Measurements from ENCODE around the gene BMS1.

GRCh38 chr10:42836096-42836495, 53.5 kb downstream of the BMS1 start:
- TF ChIP-seq CTCF (IDR thresholded peaks at IDR 0.05) (no peak), POLR2A (IDR thresholded peaks at IDR 0.05) (no peak)
